Keratinocyte (primary cell): ENCODE measurements around the gene GPR157. TPM values are rescaled to one million over a fixed set of nuclear protein-coding genes. Genes with fewer than 3 reads are reported as not detected.
"Not testable (repeated sequence)": the region's sequence is repeated elsewhere in the genome, so short reads cannot be mapped to it uniquely, and the experiment has no call there.

ENCODE experiments used
- DNase-seq: peaks from one replicate; pipeline ENCODE4 v3.0.0-alpha.2; 2011; ENCODE audit warnings: low read depth, missing footprints, low spot score
- FAIRE-seq: peaks from 2 replicates; lab custom pipeline; 2011; peaks lifted over from hg19 to GRCh38; lab: Jason Lieb, UNC
- H2AFZ ChIP-seq: 2 replicates; pipeline ENCODE4 v1.6.0; 2012; ENCODE audit warnings: low read length, control low read depth, inconsistent platforms; ENCODE audit not compliant: control insufficient read depth
- H3K27ac ChIP-seq: 2 replicates; pipeline ENCODE4 v1.5.1; 2011; ENCODE audit warnings: low read length; ENCODE audit not compliant: control insufficient read depth, insufficient read depth
- H3K27me3 ChIP-seq: 3 replicates; pipeline ENCODE4 v1.6.0; 2011; ENCODE audit warnings: low read length; ENCODE audit not compliant: control insufficient read depth, insufficient read depth; ENCODE audit errors: extremely low read depth
- H3K36me3 ChIP-seq, 2 experiments: 2 replicates in 1 of 2; 3 replicates in 1 of 2; pipeline ENCODE4 v1.5.1; 2011; ENCODE audit warnings: low read length in 2 of 2, mild to moderate bottlenecking in 1 of 2; ENCODE audit not compliant: control insufficient read depth in 2 of 2, insufficient read depth in 2 of 2; ENCODE audit errors: extremely low read depth in 1 of 2
- H3K4me1 ChIP-seq: 3 replicates; pipeline ENCODE4 v1.5.1; 2011; ENCODE audit warnings: low read length; ENCODE audit not compliant: control insufficient read depth, insufficient read depth; ENCODE audit errors: extremely low read depth
- H3K4me2 ChIP-seq: 3 replicates; pipeline ENCODE4 v1.6.0; 2011; ENCODE audit warnings: low read depth, low read length; ENCODE audit not compliant: control insufficient read depth, insufficient read depth; ENCODE audit errors: extremely low read depth
- H3K4me3 ChIP-seq, 3 experiments: fragments of 200-600 bp in 1 of 3; sonication (generic) in 1 of 3; 2 replicates in 2 of 3; 3 replicates in 1 of 3; pipeline ENCODE4 v1.5.1; 2011 to 2016; ENCODE audit warnings: low read length in 3 of 3, mild to moderate bottlenecking in 3 of 3, control low read depth in 2 of 3, inconsistent platforms in 1 of 3, low read depth in 1 of 3, mixed read lengths in 1 of 3, mixed run types in 1 of 3, moderate library complexity in 1 of 3; ENCODE audit not compliant: control insufficient read depth in 2 of 3, insufficient read depth in 2 of 3; ENCODE audit errors: extremely low read depth in 1 of 3
- H3K79me2 ChIP-seq: 2 replicates; pipeline ENCODE4 v1.6.0; 2012; ENCODE audit warnings: low read length; ENCODE audit not compliant: control insufficient read depth, insufficient read depth
- H3K9ac ChIP-seq: 3 replicates; pipeline ENCODE4 v1.6.0; 2011; ENCODE audit warnings: low read length; ENCODE audit not compliant: control insufficient read depth, insufficient read depth; ENCODE audit errors: extremely low read depth
- H3K9me1 ChIP-seq: 3 replicates; pipeline ENCODE4 v1.6.0; 2011; ENCODE audit warnings: low read length; ENCODE audit not compliant: control insufficient read depth, insufficient read depth; ENCODE audit errors: extremely low read depth
- H3K9me3 ChIP-seq: 2 replicates; pipeline ENCODE4 v1.5.1; 2012; ENCODE audit warnings: low read depth, low read length; ENCODE audit not compliant: control insufficient read depth
- H4K20me1 ChIP-seq: 3 replicates; pipeline ENCODE4 v1.6.0; 2011; ENCODE audit warnings: low read length; ENCODE audit not compliant: control insufficient read depth, insufficient read depth; ENCODE audit errors: extremely low read depth
- CTCF ChIP-seq, 3 experiments: IDR thresholded peaks in 1 of 3; conservative IDR thresholded peaks in 1 of 3; optimal IDR thresholded peaks in 1 of 3; 2 replicates in 2 of 3; 3 replicates in 1 of 3; pipeline versions ENCODE3 to v1.5.1; 2011; ENCODE audit warnings: low read length in 3 of 3, mild to moderate bottlenecking in 3 of 3, moderate library complexity in 2 of 3, control low read depth in 1 of 3, inconsistent platforms in 1 of 3; ENCODE audit not compliant: insufficient read depth in 2 of 3; ENCODE audit errors: extremely low read depth in 1 of 3
- EZH2 ChIP-seq: IDR thresholded peaks from one replicate; pipeline ENCODE4 v1.6.1; 2012; ENCODE audit warnings: inconsistent platforms, mild to moderate bottlenecking, low read length, moderate library complexity
- dilution Hi-C: fragments of 300-500 bp; cut with MboI; formaldehyde crosslinking; loops from one replicate; pipeline ENCODE4 v1.7.0; 2020; ENCODE audit warnings: low sequenced_read_pairs; ENCODE audit not compliant: extremely low pct_ligation_motif_present
- polyA plus RNA-seq, 5 experiments: library from polyadenylated mRNA; depleted of rRNA in 3 of 5; stranded (reverse) in 3 of 5; stranded (forward) in 1 of 5; unstranded in 1 of 5; fragments of >200 nt; gene quantifications; 1 replicate in 1 of 5; 2 replicates in 3 of 5; 3 replicates in 1 of 5; pipeline versions ENCODE4 v1.2.1 to v1.2.3, GENCODE V29; 2011 to 2012; ENCODE audit warnings: missing spikeins in 2 of 5, low read depth in 1 of 5, low replicate concordance in 1 of 5

The GPR157 gene
- polyA plus RNA-seq, 1 donor (not counting 4 experiments of a cell fraction or from before 2014, with no cell fraction given), result 6.5 TPM

- Histone ChIP-seq H2AFZ (no peak overlapping the region), H3K9me1 (peaks cover 2% of the 10 kb centered on the region), H3K4me1 (no peaks in the 10 kb centered on the region), H3K36me3 (peaks cover 8% of the 10 kb centered on the region in 2 experiments), H3K9me3 (no peaks in the 10 kb centered on the region), H3K4me2 (no peak overlapping the region), H3K27me3 (no peaks in the 10 kb centered on the region), H4K20me1 (peaks cover 8% of the 10 kb centered on the region), H3K9ac (no peak overlapping the region), H3K4me3 (no peak overlapping the region), H3K79me2 (peaks cover 63% of the 10 kb centered on the region), H3K27ac (no peak overlapping the region)
- dilution Hi-C loops, result no loop called here
- TF ChIP-seq EZH2 (no peak), CTCF (optimal IDR thresholded peaks at IDR 0.05 in 1 of 3, IDR thresholded peaks at IDR 0.05 in 1 of 3, conservative IDR thresholded peaks at IDR 0.05 in 1 of 3; ENCODE audit: extremely low read depth in 1 of 3, insufficient read depth in 2 of 3, low read length in 3 of 3) (no peak)
- FAIRE-seq (no peak), DNase-seq (no peak)
Observed at GRCh38 chr1:9155879-9156278, 27.0 kb upstream of the GPR157 start.

- H4K20me1 ChIP-seq, H2AFZ ChIP-seq, FAIRE-seq: not testable (repeated sequence)
Observed at GRCh38 chr1:9155405-9155804, 26.5 kb upstream of the GPR157 start.

GRCh38 chr1:9153152-9153551, 24.2 kb upstream of the GPR157 start:
- no peak overlapping the region for H3K27ac ChIP-seq
- dilution Hi-C loops, result no loop called here
- peaks cover 3% of the 10 kb centered on the region for H4K20me1 ChIP-seq

More at GRCh38 chr1:9155405-9155804, 26.5 kb upstream of the GPR157 start:
- H3K9me3 ChIP-seq, H3K4me3 ChIP-seq, dilution Hi-C loops, DNase-seq, H3K9ac ChIP-seq, H3K9me1 ChIP-seq, H3K4me2 ChIP-seq, H3K4me1 ChIP-seq, H3K27ac ChIP-seq, H3K27me3 ChIP-seq: not testable (repeated sequence)
- peaks cover 11 to 13% of the 10 kb centered on the region in 2 experiments for H3K36me3 ChIP-seq
- peaks cover 58% of the 10 kb centered on the region for H3K79me2 ChIP-seq

More at GRCh38 chr1:9153152-9153551, 24.2 kb upstream of the GPR157 start:
- Histone ChIP-seq H3K79me2 (peaks cover 42% of the 10 kb centered on the region), H3K9me3 (no peaks in the 10 kb centered on the region), H2AFZ (no peak overlapping the region), H3K9ac (no peak overlapping the region), H3K27me3 (no peaks in the 10 kb centered on the region), H3K9me1 (peaks cover 4% of the 10 kb centered on the region), H3K4me3 (no peak overlapping the region), H3K36me3 (peaks cover 13 to 18% of the 10 kb centered on the region in 2 experiments), H3K4me1 (no peaks in the 10 kb centered on the region), H3K4me2 (no peak overlapping the region)
- no peak for FAIRE-seq
- TF ChIP-seq CTCF (optimal IDR thresholded peaks at IDR 0.05 in 1 of 3, IDR thresholded peaks at IDR 0.05 in 1 of 3, conservative IDR thresholded peaks at IDR 0.05 in 1 of 3; ENCODE audit: extremely low read depth in 1 of 3, insufficient read depth in 2 of 3, low read length in 3 of 3) (no peak), EZH2 (no peak)
- DNase-seq, result no peak
